AG20443 (cell line): ENCODE results near the gene TARBP1.
"Not testable (repeated sequence)": the region's sequence is repeated elsewhere in the genome, so short reads cannot be mapped to it uniquely, and the experiment has no call there.

Experiments
- DNase-seq: peaks from one replicate; pipeline ENCODE4 v3.0.0; 2012; ENCODE audit warnings: low spot score, mixed read lengths

The TARBP1 gene

DNA sequence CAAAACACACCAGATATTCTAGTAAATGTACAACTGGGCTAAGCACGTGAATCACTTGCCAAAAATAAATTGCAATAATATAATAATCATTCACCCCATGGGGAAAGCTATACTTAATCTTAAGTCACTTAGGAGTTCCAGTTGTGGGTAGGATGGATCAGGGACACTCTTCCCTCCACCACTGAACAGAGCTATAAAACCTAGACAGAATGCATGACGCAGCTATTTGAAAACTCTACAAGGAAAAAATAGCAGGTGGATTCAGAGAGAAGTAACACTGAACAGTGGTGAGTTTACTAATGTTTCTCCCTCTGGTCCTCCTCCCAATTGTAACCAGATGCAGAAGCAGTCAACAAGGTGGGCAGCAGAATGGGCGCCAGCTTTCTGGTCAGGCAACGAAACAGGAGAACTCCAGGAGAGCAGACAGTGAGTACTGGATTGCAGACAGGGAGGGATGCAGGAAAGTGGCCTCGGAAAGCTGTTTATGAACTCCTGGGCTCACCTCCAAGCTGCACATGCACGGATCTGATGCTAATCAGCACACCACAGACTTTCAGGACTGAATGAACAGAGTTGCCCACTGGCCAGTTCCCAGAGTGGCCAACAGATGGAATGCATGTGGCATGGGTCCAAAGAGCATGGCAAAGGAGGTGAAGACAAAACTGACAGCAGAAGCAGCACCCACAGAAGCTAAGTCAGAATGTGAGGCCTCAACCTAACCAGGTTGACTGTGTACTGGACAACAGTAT lies 41.4 kb downstream of the TARBP1 start:
- DNase-seq, result no peak

GRCh38 chr1:234435620-234436019 lies 43.4 kb downstream of the TARBP1 start:
- no peak for DNase-seq

GRCh38 chr1:234434706-234435105 lies 44.3 kb downstream of the TARBP1 start:
- no peak for DNase-seq

DNA sequence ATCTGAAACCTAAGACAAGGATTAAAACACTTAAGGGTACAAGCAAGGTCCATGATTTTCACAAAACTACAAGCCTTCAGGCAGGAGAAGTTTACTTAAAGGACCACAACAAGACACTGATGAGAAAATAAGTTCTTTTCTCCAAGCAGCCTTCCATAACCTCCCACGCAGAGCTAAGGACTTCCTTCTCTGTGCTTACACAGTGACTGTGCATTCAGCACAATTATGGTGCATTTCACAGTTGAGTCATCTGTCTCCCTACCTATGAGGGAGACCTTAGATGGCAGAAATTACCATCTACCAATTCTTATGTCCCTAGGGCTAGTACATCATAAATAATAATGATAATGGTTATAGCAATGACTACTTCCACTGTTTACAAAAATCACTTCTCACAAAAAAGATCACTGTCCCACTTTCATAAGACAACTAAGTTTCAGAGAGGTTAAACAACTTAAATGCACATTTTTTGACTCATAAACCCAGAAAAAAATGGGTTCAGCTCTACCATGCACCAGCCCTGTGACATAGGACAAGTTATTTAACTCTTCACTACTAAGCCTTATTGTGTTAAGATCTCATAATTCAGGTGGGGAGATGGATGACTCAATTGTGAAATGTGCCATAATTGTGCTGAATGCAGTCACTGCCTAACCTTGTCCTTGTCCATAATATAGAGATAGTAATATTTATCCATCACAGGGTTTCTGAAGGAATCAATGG lies 45.3 kb downstream of the TARBP1 start:
- DNase-seq, result peak; percentile 16

DNA sequence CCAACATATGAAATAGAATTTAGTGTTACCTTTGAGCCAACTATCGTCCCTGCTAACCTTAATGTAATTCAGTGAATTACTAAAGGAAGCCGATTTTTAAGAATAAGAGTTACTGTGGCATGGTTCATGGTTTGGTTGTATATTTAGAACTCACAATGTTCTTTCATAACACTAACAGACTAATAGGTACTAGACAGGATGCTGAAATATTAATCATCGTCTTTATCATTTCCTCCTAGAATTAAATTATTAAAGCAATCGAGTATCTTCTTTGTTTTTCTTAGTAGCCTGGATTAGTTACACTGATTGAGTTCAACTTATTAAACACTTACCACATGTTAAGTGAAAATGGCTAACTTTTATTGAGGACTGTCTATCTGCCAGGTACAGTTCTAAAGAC lies 47.7 kb downstream of the TARBP1 start:
- no peak for DNase-seq

- no peak for DNase-seq
These were observed 48.3 kb downstream of the TARBP1 start for GRCh38 chr1:234430691-234431090.

DNA sequence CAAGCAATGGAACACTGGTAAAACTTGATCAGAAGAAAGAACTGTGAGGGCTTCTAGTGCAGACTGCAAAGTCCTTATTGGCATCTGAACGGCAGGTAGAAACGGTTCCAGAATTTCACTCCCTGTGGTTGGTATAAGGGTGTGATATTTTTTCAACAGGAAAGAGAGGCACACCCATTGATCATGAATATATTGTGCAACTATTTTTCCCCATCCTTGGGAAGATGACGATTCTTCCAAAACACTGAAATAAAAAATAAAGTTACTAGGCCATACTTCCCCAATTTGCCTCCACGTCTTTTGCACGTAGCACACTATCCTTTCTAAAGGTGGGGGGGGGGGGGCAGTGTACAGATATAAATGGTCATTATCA lies 49.6 kb downstream of the TARBP1 start:
- no peak for DNase-seq

GRCh38 chr1:234427950-234428646 lies 50.9 kb downstream of the TARBP1 start:
- DNase-seq, result no peak

GRCh38 chr1:234413990-234414389 lies 65.0 kb downstream of the TARBP1 start:
- DNase-seq, result no peak

- DNase-seq, result no peak
These were observed 65.5 kb downstream of the TARBP1 start for GRCh38 chr1:234413485-234413884.

DNA sequence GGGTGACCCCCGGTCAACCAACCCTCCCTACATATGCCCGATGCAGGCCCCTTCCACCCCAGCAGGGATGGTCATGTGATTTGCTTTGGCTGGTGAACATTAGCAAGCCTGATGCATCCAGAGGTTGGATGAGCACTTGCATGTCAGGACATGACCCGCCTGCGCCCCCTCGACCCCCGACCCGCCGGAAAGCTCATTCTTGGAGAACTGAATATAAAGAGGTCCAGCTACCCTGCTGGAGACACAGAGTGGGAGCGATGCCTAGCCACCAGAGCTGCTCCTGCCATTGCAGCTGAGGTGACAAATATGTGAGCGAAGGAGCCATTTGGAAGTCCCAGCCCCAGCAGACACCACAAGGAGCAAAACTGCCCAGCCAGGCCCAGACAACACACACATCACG lies 66.1 kb downstream of the TARBP1 start:
- DNase-seq, result no peak

DNA sequence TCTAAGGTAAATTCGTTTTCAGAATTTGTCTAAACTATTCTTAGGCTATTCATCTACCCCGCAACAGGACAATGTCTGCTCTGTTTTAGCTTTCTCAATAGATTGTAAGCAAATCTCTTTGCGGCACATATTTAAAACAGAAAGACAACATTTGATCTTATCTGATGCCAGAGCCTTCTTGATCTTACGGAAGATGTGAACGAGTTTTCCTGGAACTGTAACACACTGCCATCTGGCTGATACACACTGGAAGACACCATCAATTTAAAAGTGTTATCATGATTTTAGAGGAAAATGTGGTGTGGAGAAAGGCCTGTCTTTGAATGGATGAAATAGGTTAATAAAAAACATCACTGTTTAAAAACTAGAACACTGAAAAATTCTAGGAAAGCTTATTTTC lies 69.7 kb downstream of the TARBP1 start:
- no peak for DNase-seq

DNA sequence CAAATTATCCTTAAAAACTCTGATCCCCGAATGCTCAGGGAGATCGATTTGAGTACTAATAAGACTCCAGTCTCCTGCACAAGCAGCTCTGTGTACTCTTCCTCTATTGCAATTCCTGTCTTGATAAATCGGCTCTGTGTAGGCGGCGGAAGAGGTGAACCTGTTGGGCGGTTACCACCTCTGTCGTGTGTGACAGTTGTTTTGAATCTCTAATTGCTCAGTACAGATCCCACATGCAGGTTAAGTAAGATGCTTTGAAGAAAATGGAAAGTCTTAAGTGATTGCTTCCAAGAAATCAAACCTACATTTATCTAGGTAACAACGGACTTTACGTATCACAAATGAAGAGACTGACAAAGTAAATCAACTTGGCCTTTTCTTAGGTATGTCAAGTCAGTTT lies 70.2 kb downstream of the TARBP1 start:
- DNase-seq, result no peak

DNA sequence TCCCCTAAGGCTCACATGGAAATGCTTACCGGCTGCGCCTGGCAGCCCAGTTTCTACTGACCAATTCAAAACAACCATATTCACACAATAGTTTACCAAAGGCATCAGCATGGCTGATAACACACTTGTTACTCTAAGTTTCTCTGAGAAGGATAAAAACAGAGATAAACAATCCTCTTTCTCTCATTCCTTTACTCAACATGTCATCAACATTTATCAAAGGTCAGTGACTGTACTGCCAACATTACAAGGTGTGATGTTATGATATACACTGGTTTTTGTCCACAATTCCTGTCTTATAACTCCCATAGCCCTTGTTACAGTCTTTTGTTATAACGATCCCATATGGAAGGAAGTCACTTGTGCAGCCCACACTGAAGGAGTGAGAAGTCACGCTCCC lies 72.1 kb downstream of the TARBP1 start:
- DNase-seq, result no peak

GRCh38 chr1:234405676-234406075 lies 73.3 kb downstream of the TARBP1 start:
- no peak for DNase-seq

GRCh38 chr1:234402939-234403338 lies 76.0 kb downstream of the TARBP1 start:
- DNase-seq, result no peak

GRCh38 chr1:234401658-234402057 lies 77.3 kb downstream of the TARBP1 start:
- DNase-seq, result no peak

DNA sequence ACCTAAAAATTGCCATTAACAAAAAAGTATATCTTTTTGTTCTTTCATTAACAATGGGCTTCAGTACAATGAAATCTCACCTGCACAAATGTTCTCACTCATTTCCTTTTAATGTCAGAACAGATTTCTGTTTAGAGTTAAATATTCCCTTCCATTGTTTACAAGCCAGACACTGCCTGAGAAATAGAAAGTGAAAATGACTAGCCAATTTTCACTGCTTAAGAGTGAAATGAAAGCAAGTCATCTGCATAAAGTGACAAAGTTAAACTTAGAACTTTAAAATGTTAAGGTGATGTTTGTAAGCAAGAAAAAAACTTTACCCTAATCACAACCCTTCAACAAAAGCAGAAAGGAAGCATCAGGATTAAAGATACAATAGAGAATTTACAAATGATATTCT lies 78.2 kb downstream of the TARBP1 start:
- no peak for DNase-seq

GRCh38 chr1:234399515-234399914 lies 79.5 kb downstream of the TARBP1 start:
- not testable (repeated sequence) for DNase-seq

- DNase-seq, result peak; percentile 33
These were observed 80.1 kb downstream of the TARBP1 start for GRCh38 chr1:234398849-234399381.

DNA sequence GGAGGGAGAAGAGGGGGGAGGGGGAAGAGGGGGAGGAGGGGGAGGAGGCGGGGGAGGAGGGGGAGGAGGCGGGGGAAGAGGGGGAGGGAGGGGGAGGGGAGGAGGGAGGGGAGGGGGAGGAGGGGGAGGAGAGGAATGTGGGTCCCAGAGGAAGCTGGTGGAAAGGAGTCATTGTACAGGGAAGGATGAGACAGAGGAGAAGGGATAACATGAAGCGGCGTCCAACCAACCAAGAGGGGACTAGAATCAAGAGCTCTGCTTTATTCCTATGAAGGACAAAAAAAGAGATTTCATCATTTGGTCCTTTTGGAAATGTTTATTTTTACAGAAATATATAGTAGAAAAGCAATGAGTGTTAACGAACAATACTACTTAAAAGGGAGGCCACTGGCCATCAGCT lies 81.2 kb downstream of the TARBP1 start:
- no peak for DNase-seq

GRCh38 chr1:234396871-234397270 lies 82.1 kb downstream of the TARBP1 start:
- DNase-seq, result no peak

- DNase-seq, result no peak
These were observed 82.9 kb downstream of the TARBP1 start for GRCh38 chr1:234396092-234396491.
